A549 (cell line): ENCODE data around the gene GOLGA5.

Experiments
- CTCF ChIP-seq: fragments of >200 bp; sonication (Bioruptor Twin); formaldehyde crosslinking; IDR thresholded peaks from 3 replicates; pipeline ENCODE4 v1.5.1; 2016
- E2F6 ChIP-seq: IDR thresholded peaks from 2 replicates; pipeline ENCODE4 v1.6.1; 2012; ENCODE audit warnings: low read depth, borderline replicate concordance
- EHMT2 ChIP-seq: fragments of 200-600 bp; sonication (generic); IDR thresholded peaks from 2 replicates; pipeline ENCODE4 v1.6.1; 2016; ENCODE audit warnings: antibody characterized with exemption, low read depth, mild to moderate bottlenecking, moderate library complexity
- HDAC2 ChIP-seq: fragments of 200-600 bp; sonication (generic); IDR thresholded peaks from 2 replicates; pipeline ENCODE4 v1.6.1; 2016
- JUN ChIP-seq, 2 experiments: fragments of >200 bp; sonication (Bioruptor Twin); formaldehyde crosslinking; IDR thresholded peaks; 2 replicates in 1 of 2; 3 replicates in 1 of 2; pipeline ENCODE4 v1.6.1; 2016 to 2017
- KDM5A ChIP-seq: fragments of 200-600 bp; sonication (generic); IDR thresholded peaks from 2 replicates; pipeline ENCODE4 v1.6.1; 2016; ENCODE audit warnings: antibody characterized with exemption, mild to moderate bottlenecking
- POLR2AphosphoS2 ChIP-seq: conservative IDR thresholded peaks from 2 replicates; pipeline ENCODE4 v1.6.1; 2012; ENCODE audit warnings: low read length, improper control_type of control experiment, inconsistent platforms
- RAD21 ChIP-seq, 2 experiments: fragments of >200 bp in 1 of 2; sonication (Bioruptor Twin) in 1 of 2; formaldehyde crosslinking in 1 of 2; IDR thresholded peaks in 1 of 2; conservative IDR thresholded peaks in 1 of 2; 2 replicates in 1 of 2; 3 replicates in 1 of 2; pipeline ENCODE4 v1.6.1; 2012 to 2018; ENCODE audit warnings: inconsistent platforms in 1 of 2
- RCOR1 ChIP-seq: fragments of 150-350 bp; IDR thresholded peaks from 2 replicates; pipeline ENCODE4 v1.6.1; 2014; ENCODE audit warnings: antibody characterized with exemption, low read length, low read depth
- USF2 ChIP-seq: fragments of 450-650 bp; IDR thresholded peaks from 2 replicates; pipeline ENCODE4 v1.6.1; 2014; ENCODE audit warnings: antibody characterized with exemption
- ZNF302 ChIP-seq: fragments of 250-450 bp; sonication (Bioruptor Pico); IDR thresholded peaks from 2 replicates; pipeline ENCODE4 v1.9.0; 2021; ENCODE audit warnings: inconsistent platforms, mild to moderate bottlenecking, moderate library complexity

- TF ChIP-seq RAD21 (conservative IDR thresholded peaks at IDR 0.05 in 1 of 2, IDR thresholded peaks at IDR 0.05 in 1 of 2): no peak
- no peak for TF ChIP-seq USF2
- TF ChIP-seq HDAC2: no peak
- TF ChIP-seq CTCF: no peak
- TF ChIP-seq RCOR1: no peak
- no peak for TF ChIP-seq KDM5A
- no peak for TF ChIP-seq ZNF302
- TF ChIP-seq E2F6: no peak
- TF ChIP-seq EHMT2: no peak
- TF ChIP-seq JUN (IDR thresholded peaks at IDR 0.05): no peak
- no peak for TF ChIP-seq POLR2AphosphoS2
These were observed 43.1 kb upstream of the GOLGA5 start for GRCh38 chr14:92750994-92751400.
